ENCODE results near the gene KIAA1671.

- TF ChIP-seq REST (IDR thresholded peaks at IDR 0.05; ENCODE audit: insufficient read depth in 1 of 2, low read depth in 2 of 2, low read length in 2 of 2) (no peak), SIN3A (IDR thresholded peaks at IDR 0.05; ENCODE audit: borderline replicate concordance, insufficient read depth, low read length) (no peak), POLR2AphosphoS5 (IDR thresholded peaks at IDR 0.05; ENCODE audit: low read depth, low read length) (no peak), TAF1 (IDR thresholded peaks at IDR 0.05; ENCODE audit: borderline replicate concordance, insufficient read depth, low read length) (no peak), FOXP2 (optimal IDR thresholded peaks at IDR 0.05; ENCODE audit: borderline replicate concordance, extremely low read depth, extremely low read length, insufficient read depth) (no peak)
Observed at GRCh38 chr22:25101986-25102385, 149.5 kb downstream of the KIAA1671 start.

All from PFSK-1 (cell line).